ENCODE results near the gene XRCC4. TPM values are rescaled to one million over a fixed set of nuclear protein-coding genes. Genes with fewer than 3 reads are reported as not detected.

The XRCC4 gene
- total and polyA plus RNA-seq, 2 of the 8 experiments (the other 6 are each of a cell fraction or from before 2014, with no cell fraction given) = 3.0 to 8.3 TPM

- TF ChIP-seq, protein P1, sequence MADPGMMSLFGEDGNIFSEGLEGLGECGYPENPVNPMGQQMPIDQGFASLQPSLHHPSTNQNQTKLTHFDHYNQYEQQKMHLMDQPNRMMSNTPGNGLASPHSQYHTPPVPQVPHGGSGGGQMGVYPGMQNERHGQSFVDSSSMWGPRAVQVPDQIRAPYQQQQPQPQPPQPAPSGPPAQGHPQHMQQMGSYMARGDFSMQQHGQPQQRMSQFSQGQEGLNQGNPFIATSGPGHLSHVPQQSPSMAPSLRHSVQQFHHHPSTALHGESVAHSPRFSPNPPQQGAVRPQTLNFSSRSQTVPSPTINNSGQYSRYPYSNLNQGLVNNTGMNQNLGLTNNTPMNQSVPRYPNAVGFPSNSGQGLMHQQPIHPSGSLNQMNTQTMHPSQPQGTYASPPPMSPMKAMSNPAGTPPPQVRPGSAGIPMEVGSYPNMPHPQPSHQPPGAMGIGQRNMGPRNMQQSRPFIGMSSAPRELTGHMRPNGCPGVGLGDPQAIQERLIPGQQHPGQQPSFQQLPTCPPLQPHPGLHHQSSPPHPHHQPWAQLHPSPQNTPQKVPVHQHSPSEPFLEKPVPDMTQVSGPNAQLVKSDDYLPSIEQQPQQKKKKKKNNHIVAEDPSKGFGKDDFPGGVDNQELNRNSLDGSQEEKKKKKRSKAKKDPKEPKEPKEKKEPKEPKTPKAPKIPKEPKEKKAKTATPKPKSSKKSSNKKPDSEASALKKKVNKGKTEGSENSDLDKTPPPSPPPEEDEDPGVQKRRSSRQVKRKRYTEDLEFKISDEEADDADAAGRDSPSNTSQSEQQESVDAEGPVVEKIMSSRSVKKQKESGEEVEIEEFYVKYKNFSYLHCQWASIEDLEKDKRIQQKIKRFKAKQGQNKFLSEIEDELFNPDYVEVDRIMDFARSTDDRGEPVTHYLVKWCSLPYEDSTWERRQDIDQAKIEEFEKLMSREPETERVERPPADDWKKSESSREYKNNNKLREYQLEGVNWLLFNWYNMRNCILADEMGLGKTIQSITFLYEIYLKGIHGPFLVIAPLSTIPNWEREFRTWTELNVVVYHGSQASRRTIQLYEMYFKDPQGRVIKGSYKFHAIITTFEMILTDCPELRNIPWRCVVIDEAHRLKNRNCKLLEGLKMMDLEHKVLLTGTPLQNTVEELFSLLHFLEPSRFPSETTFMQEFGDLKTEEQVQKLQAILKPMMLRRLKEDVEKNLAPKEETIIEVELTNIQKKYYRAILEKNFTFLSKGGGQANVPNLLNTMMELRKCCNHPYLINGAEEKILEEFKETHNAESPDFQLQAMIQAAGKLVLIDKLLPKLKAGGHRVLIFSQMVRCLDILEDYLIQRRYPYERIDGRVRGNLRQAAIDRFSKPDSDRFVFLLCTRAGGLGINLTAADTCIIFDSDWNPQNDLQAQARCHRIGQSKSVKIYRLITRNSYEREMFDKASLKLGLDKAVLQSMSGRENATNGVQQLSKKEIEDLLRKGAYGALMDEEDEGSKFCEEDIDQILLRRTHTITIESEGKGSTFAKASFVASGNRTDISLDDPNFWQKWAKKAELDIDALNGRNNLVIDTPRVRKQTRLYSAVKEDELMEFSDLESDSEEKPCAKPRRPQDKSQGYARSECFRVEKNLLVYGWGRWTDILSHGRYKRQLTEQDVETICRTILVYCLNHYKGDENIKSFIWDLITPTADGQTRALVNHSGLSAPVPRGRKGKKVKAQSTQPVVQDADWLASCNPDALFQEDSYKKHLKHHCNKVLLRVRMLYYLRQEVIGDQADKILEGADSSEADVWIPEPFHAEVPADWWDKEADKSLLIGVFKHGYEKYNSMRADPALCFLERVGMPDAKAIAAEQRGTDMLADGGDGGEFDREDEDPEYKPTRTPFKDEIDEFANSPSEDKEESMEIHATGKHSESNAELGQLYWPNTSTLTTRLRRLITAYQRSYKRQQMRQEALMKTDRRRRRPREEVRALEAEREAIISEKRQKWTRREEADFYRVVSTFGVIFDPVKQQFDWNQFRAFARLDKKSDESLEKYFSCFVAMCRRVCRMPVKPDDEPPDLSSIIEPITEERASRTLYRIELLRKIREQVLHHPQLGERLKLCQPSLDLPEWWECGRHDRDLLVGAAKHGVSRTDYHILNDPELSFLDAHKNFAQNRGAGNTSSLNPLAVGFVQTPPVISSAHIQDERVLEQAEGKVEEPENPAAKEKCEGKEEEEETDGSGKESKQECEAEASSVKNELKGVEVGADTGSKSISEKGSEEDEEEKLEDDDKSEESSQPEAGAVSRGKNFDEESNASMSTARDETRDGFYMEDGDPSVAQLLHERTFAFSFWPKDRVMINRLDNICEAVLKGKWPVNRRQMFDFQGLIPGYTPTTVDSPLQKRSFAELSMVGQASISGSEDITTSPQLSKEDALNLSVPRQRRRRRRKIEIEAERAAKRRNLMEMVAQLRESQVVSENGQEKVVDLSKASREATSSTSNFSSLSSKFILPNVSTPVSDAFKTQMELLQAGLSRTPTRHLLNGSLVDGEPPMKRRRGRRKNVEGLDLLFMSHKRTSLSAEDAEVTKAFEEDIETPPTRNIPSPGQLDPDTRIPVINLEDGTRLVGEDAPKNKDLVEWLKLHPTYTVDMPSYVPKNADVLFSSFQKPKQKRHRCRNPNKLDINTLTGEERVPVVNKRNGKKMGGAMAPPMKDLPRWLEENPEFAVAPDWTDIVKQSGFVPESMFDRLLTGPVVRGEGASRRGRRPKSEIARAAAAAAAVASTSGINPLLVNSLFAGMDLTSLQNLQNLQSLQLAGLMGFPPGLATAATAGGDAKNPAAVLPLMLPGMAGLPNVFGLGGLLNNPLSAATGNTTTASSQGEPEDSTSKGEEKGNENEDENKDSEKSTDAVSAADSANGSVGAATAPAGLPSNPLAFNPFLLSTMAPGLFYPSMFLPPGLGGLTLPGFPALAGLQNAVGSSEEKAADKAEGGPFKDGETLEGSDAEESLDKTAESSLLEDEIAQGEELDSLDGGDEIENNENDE (IDR thresholded peaks at IDR 0.05; ENCODE audit: insufficient replicate concordance, low read length) = no peak
- no peak for TF ChIP-seq SRF (IDR thresholded peaks at IDR 0.05; ENCODE audit: low read depth, low read length)
- TF ChIP-seq TEAD4 (IDR thresholded peaks at IDR 0.05; ENCODE audit: low read depth, low read length) = no peak
- TF ChIP-seq CEBPB (IDR thresholded peaks at IDR 0.05; ENCODE audit: low read depth, low read length) = no peak
- TF ChIP-seq EZH2 (IDR thresholded peaks at IDR 0.05; ENCODE audit: low read depth, low read length, severe bottlenecking) = no peak
- TF ChIP-seq SIRT6 (IDR thresholded peaks at IDR 0.05; ENCODE audit: low read length) = no peak
- no peak for TF ChIP-seq CTBP2 (IDR thresholded peaks at IDR 0.05; ENCODE audit: borderline replicate concordance, insufficient read depth, insufficient read length, low read length)
- TF ChIP-seq KDM4A (IDR thresholded peaks at IDR 0.05; ENCODE audit: low read depth, low read length, severe bottlenecking) = no peak
- no peak for TF ChIP-seq RXRA (IDR thresholded peaks at IDR 0.05; ENCODE audit: insufficient read depth, low read depth, low read length)
- no peak for TF ChIP-seq SAP30 (IDR thresholded peaks at IDR 0.05; ENCODE audit: insufficient read depth, insufficient replicate concordance, low read length)
These were observed 222.0 kb downstream of the XRCC4 start (continued) for GRCh38 chr5:83299353-83299752.
